Osteoblast (primary cell): ENCODE data around the gene SND1. TPM values are rescaled to one million over a fixed set of nuclear protein-coding genes. Genes with fewer than 3 reads are reported as not detected.

Experiments used
- DNase-seq: peaks from one replicate; pipeline ENCODE4 v3.0.0; 2011; ENCODE audit warnings: low spot score, mixed read lengths; ENCODE audit not compliant: insufficient read length; ENCODE audit errors: missing footprints
- H2AFZ ChIP-seq: 2 replicates; pipeline ENCODE4 v1.6.0; 2011; ENCODE audit warnings: mild to moderate bottlenecking, low read length
- H3K27ac ChIP-seq: 2 replicates; pipeline ENCODE4 v1.5.1; 2011; ENCODE audit warnings: mild to moderate bottlenecking, low read depth, low read length, moderate library complexity
- H3K27me3 ChIP-seq: 2 replicates; pipeline ENCODE4 v1.6.0; 2012; ENCODE audit warnings: mild to moderate bottlenecking, control low read depth, inconsistent platforms, low read length, moderate library complexity; ENCODE audit not compliant: insufficient read depth
- H3K36me3 ChIP-seq: 2 replicates; pipeline ENCODE4 v1.5.1; 2011; ENCODE audit warnings: mild to moderate bottlenecking, low read length, control low read depth, moderate library complexity; ENCODE audit not compliant: insufficient read depth
- H3K4me1 ChIP-seq: 2 replicates; pipeline ENCODE4 v1.5.1; 2011; ENCODE audit warnings: mild to moderate bottlenecking, low read length, control low read depth, moderate library complexity; ENCODE audit not compliant: insufficient read depth
- H3K4me2 ChIP-seq: 2 replicates; pipeline ENCODE4 v1.6.0; 2011; ENCODE audit warnings: mild to moderate bottlenecking, low read length; ENCODE audit not compliant: insufficient read depth
- H3K4me3 ChIP-seq: fragments of 200-600 bp; sonication (generic); 3 replicates; pipeline ENCODE4 v1.5.1; 2012; ENCODE audit warnings: mild to moderate bottlenecking, low read length, inconsistent platforms; ENCODE audit not compliant: insufficient read depth
- H3K79me2 ChIP-seq: 2 replicates; pipeline ENCODE4 v1.6.0; 2012; ENCODE audit warnings: mild to moderate bottlenecking, low read length, control low read depth, inconsistent platforms; ENCODE audit not compliant: insufficient read depth
- H3K9me3 ChIP-seq: 2 replicates; pipeline ENCODE4 v1.5.1; 2011; ENCODE audit warnings: low read depth, low read length, control low read depth
- H4K20me1 ChIP-seq: 2 replicates; pipeline ENCODE4 v1.6.0; 2012; ENCODE audit warnings: mild to moderate bottlenecking, low read length, control low read depth; ENCODE audit not compliant: insufficient read depth
- CTCF ChIP-seq: IDR thresholded peaks from 2 replicates; pipeline ENCODE4 v1.5.1; 2011; ENCODE audit warnings: mild to moderate bottlenecking, low read depth, low read length, moderate library complexity; ENCODE audit errors: extremely low read depth
- total RNA-seq: library from RNA; depleted of rRNA; stranded (reverse); fragments of >200 nt; gene quantifications from 2 replicates; pipeline ENCODE4 v1.2.3, GENCODE V29; 2012

The SND1 gene
- total RNA-seq, 1 donor: 257 TPM

- Histone ChIP-seq H4K20me1 (peaks cover 15% of the 10 kb centered on the region), H3K27me3 (no peaks in the 10 kb centered on the region), H3K36me3 (no peaks in the 10 kb centered on the region), H2AFZ (no peak overlapping the region), H3K79me2 (peaks cover 77% of the 10 kb centered on the region), H3K4me2 (no peak overlapping the region), H3K9me3 (no peaks in the 10 kb centered on the region), H3K4me3 (no peak overlapping the region), H3K27ac (no peak overlapping the region), H3K4me1 (peaks cover 32% of the 10 kb centered on the region)
- no peak for TF ChIP-seq CTCF
- DNase-seq: no peak
Measured at GRCh38 chr7:127879942-127880341, 227.9 kb downstream of the SND1 start.

- TF ChIP-seq CTCF: no peak
- Histone ChIP-seq H3K4me1 (peaks cover 32% of the 10 kb centered on the region), H3K79me2 (peaks cover 77% of the 10 kb centered on the region), H2AFZ (no peak overlapping the region), H4K20me1 (peaks cover 19% of the 10 kb centered on the region), H3K4me2 (no peak overlapping the region), H3K27me3 (no peaks in the 10 kb centered on the region), H3K4me3 (no peak overlapping the region), H3K36me3 (no peaks in the 10 kb centered on the region), H3K27ac (no peak overlapping the region), H3K9me3 (no peaks in the 10 kb centered on the region)
- DNase-seq: no peak
Measured at GRCh38 chr7:127880454-127880853, 228.5 kb downstream of the SND1 start.

- H3K4me3 ChIP-seq: no peak overlapping the region
- H3K27me3 ChIP-seq: no peaks in the 10 kb centered on the region
- H3K36me3 ChIP-seq: no peaks in the 10 kb centered on the region
- peaks cover 74% of the 10 kb centered on the region for H3K79me2 ChIP-seq
- peaks cover 28% of the 10 kb centered on the region for H4K20me1 ChIP-seq
- no peak overlapping the region for H3K27ac ChIP-seq
- H3K9me3 ChIP-seq: no peaks in the 10 kb centered on the region
- DNase-seq: no peak
- peaks cover 32% of the 10 kb centered on the region for H3K4me1 ChIP-seq
- H3K4me2 ChIP-seq: no peak overlapping the region
- no peak overlapping the region for H2AFZ ChIP-seq
- no peak for TF ChIP-seq CTCF
Measured at GRCh38 chr7:127881564-127881963, 229.6 kb downstream of the SND1 start.

GRCh38 chr7:127882313-127882920 lies 230.4 kb downstream of the SND1 start:
- no peak overlapping the region for H3K4me2 ChIP-seq
- H3K79me2 ChIP-seq: peaks cover 68% of the 10 kb centered on the region
- no peaks in the 10 kb centered on the region for H3K27me3 ChIP-seq
- no peak overlapping the region for H3K4me3 ChIP-seq
- no peak for TF ChIP-seq CTCF
- no peak overlapping the region for H2AFZ ChIP-seq
- H3K4me1 ChIP-seq: peaks cover 32% of the 10 kb centered on the region
- no peaks in the 10 kb centered on the region for H3K36me3 ChIP-seq
- no peak for DNase-seq
- H3K27ac ChIP-seq: no peak overlapping the region
- H4K20me1 ChIP-seq: peaks cover 32% of the 10 kb centered on the region
- no peaks in the 10 kb centered on the region for H3K9me3 ChIP-seq
